ENCODE results near the gene SAMD11.

The SAMD11 gene

GRCh38 chr1:951364-951763, 27.6 kb downstream of the SAMD11 start:
- Mint-ChIP-seq H3K36me3 (peaks cover 7% of the 10 kb centered on the region), H3K27ac (no peak overlapping the region), H3K4me3 (no peak overlapping the region), H3K27me3 (no peaks in the 10 kb centered on the region), H3K4me1 (ENCODE audit: low read depth) (peaks cover 3% of the 10 kb centered on the region), H3K9me3 (ENCODE audit: low read depth) (no peaks in the 10 kb centered on the region)

GRCh38 chr1:952201-952600, 28.5 kb downstream of the SAMD11 start:
- Mint-ChIP-seq H3K36me3 (peaks cover 7% of the 10 kb centered on the region), H3K27me3 (no peaks in the 10 kb centered on the region), H3K9me3 (ENCODE audit: low read depth) (no peaks in the 10 kb centered on the region), H3K4me1 (ENCODE audit: low read depth) (peaks cover 4% of the 10 kb centered on the region), H3K4me3 (no peak overlapping the region), H3K27ac (no peak overlapping the region)

GRCh38 chr1:952603-953002, 28.9 kb downstream of the SAMD11 start:
- H3K4me1 Mint-ChIP-seq (ENCODE audit: low read depth), result peaks cover 8% of the 10 kb centered on the region
- no peaks in the 10 kb centered on the region for H3K27me3 Mint-ChIP-seq
- H3K4me3 Mint-ChIP-seq, result no peak overlapping the region
- H3K27ac Mint-ChIP-seq, result no peak overlapping the region
- H3K9me3 Mint-ChIP-seq (ENCODE audit: low read depth), result no peaks in the 10 kb centered on the region
- H3K36me3 Mint-ChIP-seq, result peaks cover 7% of the 10 kb centered on the region

GRCh38 chr1:953524-954320, 30.0 kb downstream of the SAMD11 start:
- no peaks in the 10 kb centered on the region for H3K9me3 Mint-ChIP-seq (ENCODE audit: low read depth)
- H3K27ac Mint-ChIP-seq, result no peak overlapping the region
- H3K36me3 Mint-ChIP-seq, result peaks cover 9% of the 10 kb centered on the region
- no peak overlapping the region for H3K4me3 Mint-ChIP-seq
- no peaks in the 10 kb centered on the region for H3K27me3 Mint-ChIP-seq
- H3K4me1 Mint-ChIP-seq (ENCODE audit: low read depth), result peaks cover 16% of the 10 kb centered on the region

GRCh38 chr1:954927-955326, 31.2 kb downstream of the SAMD11 start:
- H3K4me1 Mint-ChIP-seq (ENCODE audit: low read depth), result peaks cover 16% of the 10 kb centered on the region
- no peaks in the 10 kb centered on the region for H3K27me3 Mint-ChIP-seq
- no peak overlapping the region for H3K27ac Mint-ChIP-seq
- no peaks in the 10 kb centered on the region for H3K9me3 Mint-ChIP-seq (ENCODE audit: low read depth)
- H3K4me3 Mint-ChIP-seq, result no peak overlapping the region
- peaks cover 7% of the 10 kb centered on the region for H3K36me3 Mint-ChIP-seq

GRCh38 chr1:955474-955873, 31.8 kb downstream of the SAMD11 start:
- Mint-ChIP-seq H3K4me1 (ENCODE audit: low read depth) (peaks cover 15% of the 10 kb centered on the region), H3K9me3 (ENCODE audit: low read depth) (no peaks in the 10 kb centered on the region), H3K36me3 (peaks cover 7% of the 10 kb centered on the region), H3K4me3 (no peak overlapping the region), H3K27me3 (no peaks in the 10 kb centered on the region), H3K27ac (no peak overlapping the region)

- Mint-ChIP-seq H3K27me3 (no peaks in the 10 kb centered on the region), H3K36me3 (peaks cover 5% of the 10 kb centered on the region), H3K9me3 (ENCODE audit: low read depth) (no peaks in the 10 kb centered on the region), H3K4me1 (ENCODE audit: low read depth) (peaks cover 14% of the 10 kb centered on the region), H3K4me3 (no peak overlapping the region), H3K27ac (no peak overlapping the region)
Observed at GRCh38 chr1:956636-957035, 32.9 kb downstream of the SAMD11 start.

GRCh38 chr1:958823-959730, 35.4 kb downstream of the SAMD11 start, which contains the start of gene NOC2L:
TSS of gene NOC2L (minus strand) at chr1:959256. CDS start at chr1:959240, 16 bp downstream.
- Mint-ChIP-seq H3K27me3 (no peaks in the 10 kb centered on the region), H3K4me3 (peak within 1 kb of the TSS; percentile 99), H3K4me1 (ENCODE audit: low read depth) (peaks cover 16% of the 10 kb centered on the region), H3K9me3 (ENCODE audit: low read depth) (no peaks in the 10 kb centered on the region), H3K27ac (peak within 1 kb of the TSS; percentile 78), H3K36me3 (peaks cover 5% of the 10 kb centered on the region)

- Mint-ChIP-seq H3K4me1 (ENCODE audit: low read depth) (peaks cover 16% of the 10 kb centered on the region), H3K27me3 (no peaks in the 10 kb centered on the region), H3K4me3 (peak overlapping the region; percentile 99), H3K27ac (no peak overlapping the region), H3K9me3 (ENCODE audit: low read depth) (no peaks in the 10 kb centered on the region), H3K36me3 (peaks cover 5% of the 10 kb centered on the region)
Observed at GRCh38 chr1:959731-960362, 36.1 kb downstream of the SAMD11 start.

GRCh38 chr1:960363-961131, 36.8 kb downstream of the SAMD11 start, which contains the start of gene KLHL17:
TSS of gene KLHL17 (plus strand) at chr1:960584. CDS start at chr1:960694, 110 bp downstream.
- Mint-ChIP-seq H3K4me1 (ENCODE audit: low read depth) (peaks cover 16% of the 10 kb centered on the region), H3K9me3 (ENCODE audit: low read depth) (no peaks in the 10 kb centered on the region), H3K36me3 (peaks cover 2% of the 10 kb centered on the region), H3K27ac (peak within 1 kb of the TSS; percentile 50), H3K27me3 (no peaks in the 10 kb centered on the region), H3K4me3 (peak within 1 kb of the TSS; percentile 99)

- no peak overlapping the region for H3K27ac Mint-ChIP-seq
- H3K4me3 Mint-ChIP-seq, result peak overlapping the region; percentile 59
- H3K9me3 Mint-ChIP-seq (ENCODE audit: low read depth), result no peaks in the 10 kb centered on the region
- peaks cover 2% of the 10 kb centered on the region for H3K36me3 Mint-ChIP-seq
- no peaks in the 10 kb centered on the region for H3K27me3 Mint-ChIP-seq
- H3K4me1 Mint-ChIP-seq (ENCODE audit: low read depth), result peaks cover 16% of the 10 kb centered on the region
Observed at GRCh38 chr1:961132-961669, 37.5 kb downstream of the SAMD11 start.

GRCh38 chr1:962381-963300, 38.9 kb downstream of the SAMD11 start:
- Mint-ChIP-seq H3K36me3 (peaks cover 2% of the 10 kb centered on the region), H3K4me1 (ENCODE audit: low read depth) (peaks cover 14% of the 10 kb centered on the region), H3K9me3 (ENCODE audit: low read depth) (no peaks in the 10 kb centered on the region), H3K27me3 (no peaks in the 10 kb centered on the region), H3K27ac (no peak overlapping the region), H3K4me3 (peak overlapping the region; percentile 69)

- H3K4me1 Mint-ChIP-seq (ENCODE audit: low read depth), result peaks cover 10% of the 10 kb centered on the region
- H3K27ac Mint-ChIP-seq, result no peak overlapping the region
- no peaks in the 10 kb centered on the region for H3K9me3 Mint-ChIP-seq (ENCODE audit: low read depth)
- H3K36me3 Mint-ChIP-seq, result no peaks in the 10 kb centered on the region
- H3K27me3 Mint-ChIP-seq, result no peaks in the 10 kb centered on the region
- no peak overlapping the region for H3K4me3 Mint-ChIP-seq
Observed at GRCh38 chr1:963301-963651, 39.6 kb downstream of the SAMD11 start.
